Sigmoid colon (tissue), 3 donors: ENCODE data around the gene AGTR2.

Experiments used
- CTCF ChIP-seq, 4 experiments: fragments of 450-650 bp in 3 of 4; fragments of 200-600 bp in 1 of 4; IDR thresholded peaks; one replicate each; pipeline ENCODE4 v1.5.1; 2016 to 2019; ENCODE audit warnings: antibody characterized with exemption in 4 of 4, mild to moderate bottlenecking in 3 of 4, moderate library complexity in 2 of 4
- POLR2A ChIP-seq, 2 donors: fragments of 450-650 bp; IDR thresholded peaks; one replicate each; pipeline ENCODE4 v1.6.1; 2016; ENCODE audit warnings: antibody characterized with exemption in 2 of 2, mild to moderate bottlenecking in 2 of 2, moderate library complexity in 2 of 2

GRCh38 chrX:116198235-116198634 is 27.7 kb downstream of the AGTR2 start:
- TF ChIP-seq CTCF (IDR thresholded peaks at IDR 0.05) = no peak
- no peak for TF ChIP-seq POLR2A (IDR thresholded peaks at IDR 0.05)
